ENCODE data around the gene CA4.
"Not testable (repeated sequence)": the region's sequence is repeated elsewhere in the genome, so short reads cannot be mapped to it uniquely, and the experiment has no call there.

Gene CA4
- 0 reads per million in 3 experiments for total RNA-seq

DNA sequence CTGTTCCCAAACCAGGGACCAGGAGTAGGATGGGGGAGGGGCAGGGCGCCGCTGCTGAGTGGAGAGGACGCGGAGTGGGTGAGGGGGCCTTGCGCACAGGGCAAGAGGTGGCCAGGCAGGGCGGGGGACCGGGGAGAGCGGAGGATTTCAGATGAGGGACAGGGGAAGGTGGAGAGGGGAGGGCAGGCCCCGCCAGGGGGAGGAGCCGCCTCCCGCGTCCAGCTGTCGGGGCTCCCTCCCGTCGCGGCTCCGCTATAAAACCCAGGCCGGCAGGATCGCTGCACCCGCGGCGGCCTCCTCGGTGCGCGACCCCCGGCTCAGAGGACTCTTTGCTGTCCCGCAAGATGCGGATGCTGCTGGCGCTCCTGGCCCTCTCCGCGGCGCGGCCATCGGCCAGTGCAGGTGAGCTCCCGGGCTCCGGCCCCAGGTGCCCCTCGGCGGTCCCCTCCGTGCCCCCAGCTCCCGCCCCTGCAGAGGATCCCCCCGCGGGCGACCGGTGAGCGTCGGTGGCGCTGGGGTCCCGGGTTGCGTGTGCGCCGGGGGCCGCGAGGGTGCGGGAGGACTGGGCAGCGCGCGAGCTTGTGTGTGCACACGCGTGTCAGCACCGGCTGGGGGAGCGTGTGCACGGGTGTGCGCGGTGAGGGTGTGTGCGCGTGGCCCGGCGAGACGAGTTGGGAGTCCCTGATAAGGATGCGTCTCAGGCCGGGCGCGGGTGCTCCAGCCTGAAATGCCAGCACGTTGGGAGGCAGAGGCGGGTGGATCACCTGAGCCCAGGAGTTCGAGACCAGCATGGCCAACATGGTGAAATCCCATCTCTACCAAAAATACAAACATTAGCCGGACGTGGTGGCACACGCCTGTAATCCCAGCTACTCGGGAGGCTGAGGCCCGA is at the start of gene CA4:
Gene CA4, plus strand, starts transcription at position 283 of the 892 bp plus-strand sequence. Its CDS starts 62 bp downstream, at position 345.
- DNase-seq: no peak

DNA sequence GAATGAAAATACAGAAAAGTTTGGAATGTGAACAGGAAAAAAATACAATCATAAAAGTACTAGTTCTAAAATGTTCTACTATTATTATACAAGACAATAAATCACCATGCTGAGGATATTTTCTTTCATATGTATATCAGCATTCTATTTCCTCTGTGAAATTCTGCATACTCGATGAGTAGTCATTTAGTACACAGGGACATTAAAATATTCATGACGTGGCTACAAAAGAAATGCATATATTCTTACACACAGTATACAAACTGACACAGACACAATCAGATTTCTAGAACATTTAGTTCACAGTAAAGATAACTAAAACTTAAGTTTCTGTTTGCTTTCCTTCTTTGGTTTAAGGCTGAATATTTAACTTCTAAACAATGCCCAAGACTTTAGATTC is 49.2 kb upstream of the CA4 start:
- DNase-seq: not testable (repeated sequence)

DNA sequence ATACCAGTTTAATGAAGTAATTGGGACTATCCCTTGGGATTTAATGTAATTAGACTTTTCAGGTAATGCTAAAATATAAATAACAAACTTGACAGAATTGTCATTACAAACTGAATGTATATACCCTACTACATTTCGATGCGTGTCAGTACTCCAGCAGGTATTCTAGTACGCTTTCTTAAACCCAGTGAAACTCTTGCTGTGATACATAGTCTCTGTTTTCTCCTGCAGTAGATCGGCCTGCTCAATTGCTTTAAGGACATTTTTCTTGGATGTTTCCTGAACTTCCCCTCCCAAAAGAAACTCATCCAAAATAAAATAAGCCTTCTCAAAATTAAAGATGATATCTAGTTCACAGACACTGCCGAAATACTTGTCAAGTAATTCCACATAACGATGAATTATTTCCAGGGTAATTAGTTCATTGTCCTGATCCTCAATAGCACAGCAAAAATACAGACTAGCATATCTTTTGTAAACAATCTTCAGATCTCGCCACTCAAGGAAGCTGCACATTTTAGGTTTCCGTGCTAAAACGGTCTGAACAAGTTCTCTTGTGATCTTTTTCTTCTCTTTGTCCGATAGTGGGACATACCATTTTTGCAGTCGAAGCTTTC is 47.6 kb upstream of the CA4 start:
- not testable (repeated sequence) for DNase-seq

DNA sequence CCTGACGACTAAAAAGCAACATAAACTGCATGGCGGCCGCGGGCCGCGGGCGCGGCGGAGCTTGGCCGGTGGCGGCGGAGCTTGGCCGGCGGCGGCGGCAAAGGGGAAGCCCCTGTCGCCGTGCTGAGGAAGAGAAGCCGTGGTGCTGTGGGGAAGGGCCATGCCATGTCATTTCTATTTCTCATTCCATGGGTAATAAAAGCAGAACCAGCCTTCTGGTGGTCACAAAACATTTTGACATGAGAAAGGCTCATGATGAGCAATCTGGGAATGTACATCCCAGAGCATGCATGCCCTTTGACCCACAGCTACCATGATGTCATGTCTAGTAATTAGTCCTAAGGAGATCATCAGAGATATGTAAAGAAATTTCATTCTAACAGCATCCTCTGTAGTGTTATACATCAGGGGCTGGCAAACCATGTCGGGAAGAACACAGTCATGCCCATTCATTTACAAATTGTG is 47.1 kb upstream of the CA4 start:
- no peak for DNase-seq

DNA sequence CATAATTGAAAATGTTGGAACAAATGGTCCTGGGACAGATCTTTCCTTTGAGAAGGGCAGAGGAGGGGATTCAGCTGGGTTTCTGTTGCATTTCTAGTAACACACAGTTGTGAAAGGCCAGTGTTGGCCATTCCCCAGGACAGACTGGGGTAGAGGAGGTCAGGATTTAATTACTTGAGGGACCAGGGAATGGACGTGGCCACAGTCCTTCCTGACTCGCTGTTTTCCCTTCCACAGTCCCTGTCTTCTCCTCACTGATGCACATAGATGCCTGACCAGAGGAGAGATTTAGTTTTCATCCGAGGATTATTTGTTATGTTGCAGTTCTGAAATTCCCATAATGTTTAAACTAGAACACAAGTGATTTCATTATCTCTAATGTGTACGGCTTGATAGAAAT is 45.8 kb upstream of the CA4 start:
- DNase-seq: no peak

DNA sequence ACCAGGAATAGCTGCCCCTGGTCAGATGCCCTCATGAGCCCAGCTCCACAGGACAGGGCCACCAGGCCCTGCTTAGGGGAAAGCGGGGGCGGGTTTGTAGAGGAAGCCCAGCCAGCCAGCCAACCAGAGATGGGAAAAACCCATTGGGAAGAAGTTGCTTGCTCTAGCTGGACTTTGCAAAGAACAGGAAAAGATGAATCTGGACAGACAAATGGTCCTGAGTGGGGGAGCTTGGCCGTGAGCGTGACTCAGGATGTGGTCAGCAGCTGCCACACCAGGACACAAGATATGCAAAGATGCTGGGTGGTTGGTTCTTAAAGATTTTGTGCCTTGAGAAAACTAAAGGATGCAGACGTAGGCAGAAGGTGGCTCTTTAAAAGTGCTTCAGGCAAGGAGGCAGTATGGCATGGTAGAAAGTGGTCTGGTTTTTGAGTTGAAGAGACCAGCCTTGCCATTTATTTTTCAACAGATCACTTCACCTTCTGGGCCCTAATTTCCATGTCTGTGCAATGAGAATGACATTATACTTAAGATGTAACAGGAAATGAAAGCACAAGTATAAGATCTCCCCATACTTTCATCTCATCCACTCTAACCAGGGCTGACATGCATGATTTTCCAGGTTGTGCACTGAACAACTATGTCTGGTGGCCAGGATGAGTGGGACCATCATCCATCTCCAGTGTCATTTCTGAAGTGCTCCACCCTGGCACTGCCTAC is 43.3 kb upstream of the CA4 start:
- DNase-seq: no peak

DNA sequence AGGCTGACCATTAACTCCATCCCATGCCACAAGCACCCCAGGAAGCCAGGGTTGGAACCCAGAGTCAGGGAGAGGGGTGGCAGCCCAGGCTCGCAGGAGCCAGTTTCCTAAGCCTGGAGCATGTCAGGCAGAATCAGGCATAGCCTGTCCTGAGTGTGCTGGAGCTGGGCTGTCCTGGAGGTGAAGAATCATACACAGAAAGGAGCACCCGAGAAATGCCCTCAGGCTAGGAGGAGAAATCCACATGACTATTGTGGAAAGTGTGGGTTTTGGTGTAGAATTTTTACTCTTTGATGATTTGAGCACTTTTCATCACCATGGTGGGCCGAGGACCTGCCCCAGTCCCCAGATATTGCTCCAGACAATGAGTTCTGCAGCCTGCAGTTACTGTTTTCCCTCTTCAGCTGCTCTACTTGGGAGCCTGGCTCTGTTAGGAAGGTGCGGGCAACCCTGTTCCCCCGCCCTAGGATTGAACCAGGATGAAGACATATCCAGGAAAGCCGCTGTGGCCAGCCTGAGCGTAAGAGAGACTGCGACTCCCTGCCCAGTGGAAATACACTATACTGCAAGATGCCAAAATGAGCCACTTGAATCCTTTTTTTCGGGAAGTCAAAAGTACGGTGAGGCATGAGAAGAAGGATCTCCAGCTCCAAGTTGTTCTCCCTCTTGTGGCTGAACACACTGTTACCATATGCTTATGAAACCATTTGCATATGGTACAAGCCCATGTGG is 42.1 kb upstream of the CA4 start:
- DNase-seq: no peak

DNA sequence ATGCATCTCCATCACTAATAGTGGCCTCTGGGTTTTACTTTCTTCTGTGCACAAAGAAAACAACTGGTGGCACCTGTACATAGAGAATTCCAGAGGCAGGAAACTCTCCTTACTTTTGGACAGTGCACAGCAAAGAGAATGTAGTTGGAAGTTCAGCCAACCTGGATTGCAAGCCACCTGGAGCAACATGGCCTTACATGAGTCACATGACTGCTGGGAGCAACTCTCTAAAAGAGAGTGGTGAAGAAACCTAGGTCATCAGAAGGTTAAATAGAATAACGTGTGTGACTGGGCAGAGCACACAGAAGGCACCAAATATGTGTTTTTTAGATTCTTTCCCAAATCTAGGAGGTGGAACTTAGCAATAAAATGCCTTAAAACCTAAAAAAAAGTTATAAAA is 41.5 kb upstream of the CA4 start:
- DNase-seq: not testable (repeated sequence)

DNA sequence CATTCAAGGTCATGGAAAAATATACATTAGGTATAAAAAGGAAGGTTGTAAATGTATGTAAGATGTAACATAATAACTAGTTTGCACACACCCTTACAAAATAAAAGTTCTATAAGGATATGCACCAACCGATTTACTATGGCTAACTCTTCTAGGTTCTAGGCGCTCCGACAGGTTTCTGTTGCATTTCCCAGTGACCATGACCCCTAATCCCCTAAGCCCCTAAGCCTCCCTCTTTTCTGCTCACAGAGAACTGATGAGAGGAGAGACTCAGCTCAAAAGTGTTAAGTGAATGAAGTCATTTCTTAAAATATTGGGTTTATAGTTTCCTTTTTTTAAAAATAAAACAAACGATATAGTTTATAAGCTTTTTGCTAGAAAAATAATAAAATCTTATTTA is 41.1 kb upstream of the CA4 start:
- no peak for DNase-seq

DNA sequence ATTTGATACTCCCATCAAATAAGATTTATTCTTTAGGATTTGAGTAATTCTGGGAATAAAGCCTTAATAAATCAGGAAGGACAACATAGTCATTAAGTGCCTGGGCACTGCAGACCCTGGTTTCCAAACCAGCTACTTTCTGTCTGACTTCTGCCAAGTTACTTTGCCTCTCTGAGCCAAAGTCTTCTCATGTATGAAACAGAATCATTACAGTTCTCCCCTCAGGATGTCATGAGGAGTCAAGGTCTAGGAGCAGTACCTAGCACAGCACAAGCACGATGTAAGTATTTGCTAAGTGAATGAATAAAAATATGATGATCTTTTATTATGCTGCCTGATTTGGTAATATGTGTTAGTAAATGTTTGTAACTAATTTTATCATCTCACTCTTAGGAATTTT is 40.6 kb upstream of the CA4 start:
- no peak for DNase-seq

DNA sequence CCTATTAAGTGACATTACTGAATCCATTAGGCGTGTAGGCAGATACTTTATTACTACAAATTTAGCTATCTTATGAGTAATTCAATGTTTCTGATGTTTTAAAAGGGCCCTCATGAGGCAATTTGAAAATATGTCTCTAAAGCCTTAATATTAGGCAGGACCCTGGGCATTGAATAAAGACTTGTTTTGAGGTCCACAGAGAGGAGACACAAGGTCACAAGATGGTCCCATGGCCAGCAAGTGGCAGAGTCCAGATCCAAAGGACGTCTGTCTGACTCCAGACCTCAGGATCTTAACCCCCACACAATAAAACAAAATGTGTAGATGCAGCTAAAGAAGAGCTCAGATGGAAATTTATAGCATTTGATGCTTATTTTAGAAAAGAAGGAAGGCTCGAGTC is 39.2 kb upstream of the CA4 start:
- no peak for DNase-seq

DNA sequence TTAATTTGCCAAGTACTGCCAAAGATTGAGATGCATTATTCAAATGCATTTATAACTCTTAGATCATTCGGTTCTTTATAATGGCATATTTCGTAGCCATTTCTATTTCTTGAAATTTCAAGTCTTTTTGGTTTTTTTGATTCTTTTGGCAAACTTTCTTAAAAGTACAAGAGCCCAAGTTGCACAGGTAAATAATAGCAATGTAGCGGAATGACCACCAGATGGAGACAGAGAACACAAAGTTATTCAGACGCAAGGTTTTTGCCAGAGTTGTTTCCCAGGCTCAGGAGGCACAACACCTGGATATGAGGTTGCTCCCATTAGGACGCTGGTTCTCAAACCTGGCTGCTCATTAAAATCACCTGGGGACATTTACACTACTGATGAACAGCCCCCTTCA is 38.1 kb upstream of the CA4 start:
- DNase-seq: not testable (repeated sequence)

DNA sequence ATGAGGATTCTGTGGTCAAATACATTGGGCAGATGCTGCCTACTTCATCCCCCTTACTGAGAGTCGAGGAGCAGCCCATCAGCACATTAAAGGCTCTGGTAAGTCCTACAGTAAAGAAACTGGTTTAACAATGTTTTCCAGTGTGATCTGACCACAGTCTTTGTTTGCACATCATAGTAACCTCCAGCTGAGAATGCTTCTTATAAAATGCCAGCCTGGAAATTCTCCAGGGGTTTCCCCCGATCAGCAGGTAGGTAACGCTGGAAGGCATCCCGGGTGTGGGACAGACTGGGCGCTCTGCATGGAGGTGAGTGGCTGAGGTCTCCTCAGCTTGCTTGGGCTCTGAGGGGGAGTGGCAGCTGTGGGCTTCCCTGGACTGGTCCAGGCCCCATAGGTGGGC is 34.4 kb upstream of the CA4 start:
- not testable (repeated sequence) for DNase-seq

DNA sequence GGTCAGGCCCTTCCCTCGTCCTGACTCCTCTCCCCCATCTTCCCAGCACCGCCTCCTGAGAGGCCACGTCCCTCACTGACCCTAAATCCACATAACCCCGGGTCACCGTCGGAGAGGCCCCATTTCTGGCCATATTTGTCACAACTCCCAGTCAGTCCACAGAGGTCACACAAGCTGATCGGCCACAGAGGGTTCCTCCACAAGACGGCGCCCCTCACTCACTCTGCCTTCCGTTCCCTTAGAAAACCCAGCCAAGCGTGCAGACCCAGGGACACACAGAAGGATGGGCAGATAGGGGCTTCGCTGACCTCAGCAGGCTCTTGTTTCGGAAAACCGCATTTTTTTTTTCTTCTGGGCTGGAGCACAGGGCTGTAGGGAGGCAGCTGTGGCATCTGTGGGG is 33.6 kb upstream of the CA4 start:
- DNase-seq: not testable (repeated sequence)

DNA sequence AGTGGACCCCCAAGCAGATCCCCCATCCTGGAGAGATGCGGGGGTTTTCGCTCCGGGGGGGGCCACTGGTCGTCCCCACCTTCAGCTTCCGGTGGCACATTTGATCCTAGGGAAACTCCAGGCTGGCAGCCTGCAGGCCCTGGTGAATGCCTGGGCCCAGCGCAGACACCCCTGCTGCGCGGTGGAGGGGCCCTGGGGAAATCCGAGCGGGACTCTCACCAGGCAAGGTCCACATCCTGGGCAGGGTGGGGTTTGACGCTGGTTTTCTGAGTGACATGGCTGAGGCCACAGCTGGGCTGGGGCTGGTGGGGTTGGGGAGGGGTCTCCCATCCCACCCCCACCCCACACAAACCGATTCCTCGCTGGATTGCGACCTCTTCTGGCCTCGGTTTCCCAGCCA is 30.6 kb upstream of the CA4 start:
- DNase-seq: not testable (repeated sequence)

DNA sequence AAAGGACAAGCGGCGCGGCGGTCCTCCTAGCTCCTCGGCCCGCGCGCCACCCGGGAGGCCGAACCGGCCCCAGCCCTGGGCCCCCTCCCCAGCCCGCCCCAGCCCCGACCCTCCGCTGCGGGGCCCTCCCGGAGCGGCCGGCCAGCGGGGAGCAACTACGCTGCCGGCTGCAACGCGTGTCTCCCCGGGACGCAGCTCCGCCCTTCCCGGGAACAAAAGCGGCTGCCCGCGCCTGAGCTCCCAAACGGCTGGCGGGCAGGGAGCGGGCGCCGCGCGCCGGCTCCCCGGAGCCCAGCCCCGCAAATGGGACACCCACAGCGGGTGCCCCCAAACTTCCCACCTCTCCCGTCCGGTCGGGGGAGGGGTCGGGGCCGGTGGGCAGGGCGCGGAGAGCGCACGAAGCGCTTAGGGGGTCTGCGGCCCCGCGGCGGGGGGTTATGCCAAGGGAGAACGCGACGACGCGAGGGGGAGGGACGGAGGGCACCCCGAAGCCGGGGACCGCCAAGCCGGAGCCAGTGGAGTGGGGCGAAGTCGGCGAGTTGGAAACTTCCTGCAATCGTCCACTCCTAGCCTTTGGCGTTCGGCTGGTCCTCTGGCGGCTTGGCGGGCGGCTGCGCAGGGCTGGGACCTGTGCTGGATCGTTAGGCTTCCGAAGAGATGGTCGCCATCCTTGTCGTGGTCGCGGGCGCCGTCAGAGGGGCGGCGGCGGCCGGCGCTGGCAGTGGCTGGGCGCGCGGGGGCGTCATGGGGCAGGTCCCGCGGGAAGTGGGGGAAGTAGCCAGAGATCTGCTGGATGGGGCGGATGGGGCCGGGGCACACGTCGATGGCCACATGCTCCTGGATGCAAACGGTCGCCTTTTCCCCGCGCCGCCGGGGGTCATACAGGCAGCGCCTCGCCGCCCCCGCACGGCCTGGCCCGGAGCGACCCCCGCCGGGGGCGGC is 29.7 kb upstream of the CA4 start:
- DNase-seq: not testable (repeated sequence)

DNA sequence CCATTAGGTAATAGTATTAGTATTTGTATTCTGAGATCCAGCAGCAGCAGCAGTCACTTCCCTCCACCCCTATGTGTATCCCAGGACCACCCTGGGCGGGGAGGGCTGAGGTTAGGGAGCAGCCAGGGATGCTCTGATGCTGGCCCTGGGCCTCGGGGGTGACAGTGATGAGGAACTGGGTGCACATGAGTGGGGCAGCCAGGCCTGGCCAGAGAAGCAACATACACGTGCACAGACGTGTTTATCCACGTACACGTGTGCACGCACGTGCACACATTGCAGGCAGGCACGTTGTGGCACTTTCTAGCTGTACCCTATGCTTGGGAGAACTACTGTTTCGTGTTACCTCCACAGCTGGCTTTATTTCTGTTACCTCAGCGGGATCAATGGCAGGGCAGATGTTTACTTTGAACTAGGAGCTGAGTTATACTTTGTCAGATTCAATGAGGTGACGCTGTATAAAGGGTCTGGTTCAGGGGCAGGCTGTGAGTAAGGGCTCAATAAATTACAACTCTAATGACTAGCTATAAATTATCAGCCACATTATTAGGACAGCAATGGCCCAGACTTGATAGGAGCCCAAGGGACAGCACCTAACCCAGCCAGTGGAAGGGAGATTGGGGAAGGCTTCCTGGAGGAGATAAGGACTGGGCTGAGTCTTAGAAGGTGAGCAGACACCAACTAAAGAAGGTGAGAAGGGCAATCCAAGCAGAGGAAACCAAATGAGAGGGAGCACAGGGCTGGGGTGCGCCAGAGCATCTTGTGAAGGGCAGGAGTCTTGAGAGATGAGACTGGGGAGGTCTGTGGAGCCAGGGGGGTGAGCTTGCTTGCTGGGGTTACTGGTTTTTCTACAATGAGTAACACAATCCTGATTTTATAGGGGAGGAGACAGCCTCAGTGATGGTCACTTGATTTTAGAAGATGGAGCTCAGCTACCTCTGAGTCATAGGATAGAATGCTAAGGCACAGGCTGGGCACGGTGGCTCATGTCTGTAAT is 22.4 kb upstream of the CA4 start:
- no peak for DNase-seq

DNA sequence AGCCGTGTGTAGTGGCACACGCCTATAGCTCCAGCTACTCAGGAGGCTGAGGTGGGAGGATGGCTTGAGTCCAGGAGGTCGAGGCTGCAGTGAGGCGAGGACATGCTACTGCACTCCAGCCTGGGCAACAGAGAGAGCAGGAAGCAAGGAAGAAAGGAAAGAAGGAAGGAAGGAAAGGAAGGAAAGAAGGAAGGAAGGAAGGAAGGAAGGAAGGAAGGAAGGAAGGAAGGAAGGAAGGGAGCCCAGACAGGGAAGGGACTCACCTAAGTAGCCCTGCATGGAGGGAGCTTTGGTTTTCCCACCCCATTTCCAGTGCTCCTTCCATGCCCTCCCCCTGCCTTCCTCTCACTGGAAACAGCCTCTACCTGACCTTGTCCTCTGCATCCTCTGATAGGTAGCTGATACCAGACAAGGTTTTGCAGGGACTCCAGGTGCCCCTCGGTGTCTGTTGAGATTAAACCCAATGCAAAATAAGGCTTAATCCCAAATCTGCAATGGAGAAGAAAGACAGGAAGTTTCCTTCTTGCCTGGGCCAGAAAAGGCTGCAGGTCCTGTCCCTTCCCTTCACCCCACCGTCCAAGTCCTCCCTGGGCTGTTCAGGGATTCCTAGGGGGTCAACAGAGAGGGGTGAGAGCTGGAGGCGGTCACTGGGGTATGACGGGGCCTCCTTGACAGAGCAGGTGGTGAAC is 21.5 kb upstream of the CA4 start:
- DNase-seq: no peak

DNA sequence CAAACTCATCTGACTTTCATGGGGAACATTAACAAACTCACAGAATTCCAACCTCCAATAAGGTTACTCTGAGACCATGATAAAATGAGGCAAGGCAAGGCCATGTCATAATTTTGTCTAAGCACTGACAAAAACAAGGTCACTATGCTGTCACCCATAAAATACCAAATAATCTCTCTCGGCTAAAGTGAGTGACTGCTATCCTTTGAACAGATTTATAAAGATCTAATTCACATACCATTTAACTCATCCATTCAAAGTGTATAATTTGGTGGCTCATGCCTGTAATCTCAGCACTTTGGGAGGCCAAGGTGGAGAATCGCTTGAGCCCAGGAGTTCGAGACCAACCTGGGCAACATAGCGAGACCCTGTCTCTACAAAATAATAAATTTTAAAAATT is 20.6 kb upstream of the CA4 start:
- DNase-seq: no peak

DNA sequence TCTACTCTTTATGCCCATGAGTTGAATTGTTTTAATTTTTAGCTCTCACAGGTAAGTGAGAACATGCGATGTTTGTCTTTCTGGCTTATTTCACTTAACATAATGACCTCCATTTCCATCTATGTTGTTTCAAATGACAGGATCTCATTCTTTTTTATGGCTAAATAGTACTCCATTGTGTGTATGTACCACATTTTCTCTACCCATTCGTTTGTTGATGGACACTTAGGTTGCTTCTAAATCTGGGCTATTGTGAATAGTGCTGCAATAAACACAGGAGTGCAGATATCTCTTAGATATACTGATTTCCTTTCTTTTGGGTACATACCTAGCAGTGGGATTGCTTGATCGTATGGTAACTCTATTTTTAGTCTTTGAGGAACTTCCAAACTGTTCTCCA is 19.3 kb upstream of the CA4 start:
- DNase-seq: no peak
